Stimulated activated CD4-positive, alpha-beta T cell treated with anti-CD3 and anti-CD28 coated beads, Interleukin-4, amount 100 ng/mL, for 4 hours (primary cell): Measurements from ENCODE around the gene ABTB1.
"Not testable (repeated sequence)": the region's sequence is repeated elsewhere in the genome, so short reads cannot be mapped to it uniquely, and the experiment has no call there.

Experiments used
- DNase-seq, 2 experiments: peaks; one replicate each; pipeline ENCODE4 v3.0.0-alpha.2; 2020

The ABTB1 gene

GRCh38 chr3:127673191-127674100, 694 bp downstream of the ABTB1 start:
- peak; percentile 39 to 40 for DNase-seq

GRCh38 chr3:127674101-127674721, 1.5 kb downstream of the ABTB1 start:
- no peak for DNase-seq

DNA sequence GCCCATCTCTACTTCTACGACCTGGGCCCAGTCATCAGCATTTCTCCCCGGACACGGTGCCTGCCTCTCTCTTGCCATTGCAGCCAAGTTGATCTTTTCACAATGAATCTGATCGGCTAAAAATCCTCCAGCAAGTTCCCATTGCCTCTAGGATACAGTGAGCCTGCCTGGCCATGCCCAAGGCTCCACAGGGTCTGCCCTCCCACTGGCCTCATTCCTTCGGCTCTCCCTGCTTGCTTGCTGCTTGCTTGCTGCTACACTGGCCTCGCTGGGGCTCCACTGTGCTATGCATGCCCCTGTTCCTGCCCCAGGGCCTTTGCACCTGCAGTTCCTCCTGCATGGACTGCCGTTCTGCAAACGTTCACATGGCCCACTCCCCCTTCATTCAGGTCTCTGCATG, 2.0 kb downstream of the ABTB1 start:
- no peak for DNase-seq

GRCh38 chr3:127675651-127676391, 3.1 kb downstream of the ABTB1 start:
- no peak for DNase-seq

DNA sequence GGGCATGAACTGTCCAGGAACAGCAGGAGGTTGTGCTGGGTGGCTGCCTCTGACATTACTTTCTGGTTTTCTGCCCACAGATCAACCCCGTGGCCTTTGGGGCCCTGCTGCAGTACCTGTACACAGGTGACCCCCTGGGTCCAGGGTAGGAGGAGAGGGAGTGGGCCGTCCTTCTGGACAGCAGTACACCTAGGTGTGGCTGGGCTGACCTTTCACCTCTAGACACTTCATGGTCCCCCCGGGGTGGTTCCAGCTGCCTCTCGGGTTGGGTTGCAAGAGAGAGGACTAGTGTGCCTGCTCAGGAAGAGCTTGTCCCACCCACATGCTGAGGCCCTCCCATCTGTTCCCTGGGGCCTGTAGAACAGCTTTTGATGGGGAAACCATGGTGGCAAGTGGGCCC, 3.7 kb downstream of the ABTB1 start:
- no peak for DNase-seq

DNA sequence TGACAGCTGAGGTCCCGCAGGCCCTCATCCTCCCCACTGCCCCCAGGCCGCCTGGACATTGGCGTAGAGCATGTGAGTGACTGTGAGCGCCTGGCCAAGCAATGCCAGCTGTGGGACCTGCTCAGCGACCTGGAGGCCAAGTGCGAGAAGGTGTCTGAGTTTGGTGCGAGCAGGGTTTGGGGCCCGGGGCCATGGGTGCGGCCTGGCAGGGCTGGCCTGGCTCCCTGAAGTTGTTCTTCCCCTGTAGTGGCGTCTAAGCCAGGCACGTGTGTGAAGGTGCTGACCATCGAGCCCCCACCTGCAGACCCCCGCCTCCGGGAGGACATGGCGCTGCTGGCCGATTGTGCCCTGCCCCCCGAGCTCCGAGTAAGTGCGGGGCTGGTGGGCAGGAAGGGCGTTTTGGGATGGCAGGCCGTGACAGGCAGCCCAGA, 4.2 kb downstream of the ABTB1 start:
- no peak for DNase-seq

DNA sequence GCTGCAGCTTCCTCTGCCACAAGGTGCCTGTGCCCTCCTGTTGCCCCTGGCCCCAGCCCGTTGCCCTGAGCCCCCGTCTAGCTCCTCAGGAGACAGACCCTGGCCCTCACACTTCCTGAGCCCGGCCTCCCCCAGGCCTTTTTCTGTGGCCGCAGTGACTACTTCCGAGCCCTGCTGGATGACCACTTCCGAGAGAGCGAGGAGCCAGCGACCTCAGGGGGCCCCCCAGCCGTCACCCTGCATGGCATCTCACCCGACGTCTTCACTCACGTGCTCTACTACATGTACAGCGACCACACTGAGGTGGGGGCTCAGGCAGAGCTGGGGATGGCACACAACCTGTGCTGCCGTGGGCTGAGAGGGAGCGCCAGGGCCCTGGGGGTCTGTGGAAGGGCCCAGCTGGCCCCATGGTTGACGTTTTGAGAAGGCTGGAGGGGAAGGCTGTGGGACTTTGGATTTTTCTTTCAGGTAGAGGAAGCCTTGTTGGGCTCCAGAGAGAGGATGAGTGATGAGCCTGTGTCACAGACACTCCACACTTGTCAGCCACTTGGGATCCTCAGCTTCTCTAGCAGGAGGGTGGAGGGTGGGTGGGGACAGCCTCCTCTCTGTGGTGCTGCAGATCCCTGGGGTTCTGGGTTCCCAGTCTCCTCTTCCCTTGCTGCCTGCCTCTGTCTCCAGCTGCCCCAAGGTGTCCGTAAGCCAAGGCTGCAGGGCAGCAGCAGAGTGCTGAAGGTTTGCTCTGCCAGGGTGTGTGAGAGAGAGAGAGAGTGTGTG, 5.0 kb downstream of the ABTB1 start:
- no peak for DNase-seq

DNA sequence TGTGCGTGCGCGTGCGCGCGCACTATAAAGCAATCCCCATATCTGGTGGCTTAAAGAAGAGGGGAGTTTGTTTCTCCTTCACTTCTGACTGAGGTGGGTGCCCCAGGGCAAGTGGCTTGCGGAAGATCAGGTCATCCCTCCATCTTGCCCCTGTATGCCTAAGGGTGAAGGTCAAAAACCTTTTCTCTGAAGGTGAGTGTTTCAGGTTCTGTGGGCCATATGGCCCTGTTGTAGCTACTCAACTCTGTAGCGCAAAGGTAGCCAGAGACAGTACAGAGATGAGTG, 5.5 kb downstream of the ABTB1 start:
- no peak for DNase-seq

DNA sequence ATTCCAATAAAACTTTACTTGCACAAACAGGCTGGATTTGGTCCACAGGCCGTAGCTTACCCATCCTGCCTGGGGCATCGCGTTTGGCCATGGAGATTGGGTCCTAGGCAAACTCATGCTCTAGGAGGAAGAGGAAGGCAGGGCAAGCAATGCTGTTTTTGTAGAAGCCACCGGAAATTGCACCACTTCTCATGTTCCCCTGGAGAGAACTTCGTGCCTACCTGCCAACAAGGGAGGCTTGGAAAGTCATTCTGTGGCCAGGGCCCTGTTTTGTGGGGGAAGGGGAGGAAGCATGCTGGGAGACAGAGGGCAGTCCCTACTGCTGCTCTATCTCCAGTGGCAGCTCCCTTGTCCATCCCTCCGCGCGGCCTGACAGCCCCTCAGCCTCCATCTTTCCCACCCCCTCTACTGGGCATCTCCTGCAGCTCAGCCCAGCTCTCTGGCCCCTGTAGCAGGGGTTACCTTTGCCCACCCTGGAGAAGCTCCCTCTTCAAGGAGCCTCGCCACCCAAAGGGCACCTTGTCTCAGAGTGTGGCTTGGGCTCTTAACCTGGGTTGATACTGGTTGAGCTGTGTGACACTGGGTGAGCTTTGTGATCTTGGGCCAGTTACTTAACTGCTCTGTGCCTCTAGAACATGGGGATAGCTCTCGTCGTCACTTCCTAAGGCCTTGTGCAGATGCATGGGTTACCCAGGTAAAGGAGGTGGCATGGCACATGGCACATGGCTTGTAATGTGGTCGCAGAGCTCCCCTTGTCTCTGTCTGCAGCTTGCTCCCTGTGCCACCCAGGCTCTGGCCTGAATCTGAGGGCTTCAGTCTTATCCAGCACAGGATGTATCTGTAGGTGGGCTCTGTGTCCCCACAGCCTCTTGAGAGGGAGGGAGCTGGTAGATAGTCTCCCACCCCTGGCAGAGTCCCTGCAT, 6.1 kb downstream of the ABTB1 start:
- DNase-seq: no peak

GRCh38 chr3:127679534-127680145, 6.9 kb downstream of the ABTB1 start:
- DNase-seq: no peak

DNA sequence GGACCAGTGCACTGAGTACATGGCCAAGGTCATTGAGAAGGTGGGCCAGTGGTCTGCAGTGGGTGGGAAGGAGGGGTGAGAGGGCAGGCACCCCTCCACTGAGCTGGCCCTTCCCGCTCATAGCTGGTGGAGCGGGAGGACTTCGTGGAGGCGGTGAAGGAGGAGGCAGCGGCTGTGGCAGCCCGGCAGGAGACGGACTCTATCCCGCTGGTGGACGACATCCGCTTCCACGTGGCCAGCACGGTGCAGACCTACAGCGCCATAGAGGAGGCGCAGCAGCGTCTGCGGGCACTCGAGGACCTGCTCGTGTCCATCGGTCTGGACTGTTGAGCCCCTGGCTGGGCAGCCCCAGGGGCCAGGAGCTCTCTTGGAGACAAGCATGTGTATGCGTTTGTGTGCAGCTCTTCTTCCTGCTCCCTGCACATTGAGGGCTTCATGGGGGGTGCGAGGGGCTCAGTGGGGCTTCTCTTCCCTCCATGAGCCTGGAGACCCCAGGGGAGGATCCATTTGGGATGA, 7.5 kb downstream of the ABTB1 start:
- no peak for DNase-seq

DNA sequence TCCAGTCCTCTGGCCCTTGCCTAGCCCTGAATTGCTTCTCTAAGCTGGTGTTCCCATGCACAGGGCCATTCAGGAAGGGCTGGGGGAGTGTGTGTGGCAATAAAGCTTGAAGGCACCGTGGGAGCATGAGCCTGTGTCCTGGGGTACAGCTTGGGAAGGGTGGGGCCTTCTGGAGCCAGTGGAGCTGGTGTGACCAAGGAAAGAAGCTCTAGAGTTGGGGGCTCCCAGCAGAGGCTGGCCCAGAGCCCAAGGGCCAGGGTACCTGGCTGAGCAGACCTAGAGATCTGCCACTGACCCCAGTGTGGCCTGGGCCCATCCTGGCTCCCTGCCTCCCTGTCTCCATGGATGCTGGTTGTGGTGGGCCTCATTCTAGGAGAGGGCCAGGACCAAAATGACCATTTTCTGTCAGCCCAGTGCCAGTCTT, 8.1 kb downstream of the ABTB1 start:
- no peak for DNase-seq

- DNase-seq: not testable (repeated sequence)
Measured at GRCh38 chr3:127682175-127682554, 9.4 kb downstream of the ABTB1 start.

GRCh38 chr3:127682561-127682960, 9.8 kb downstream of the ABTB1 start:
- DNase-seq: no peak

- DNase-seq: no peak
Measured at GRCh38 chr3:127684871-127685707, 12.3 kb downstream of the ABTB1 start.

- DNase-seq: no peak
Measured at GRCh38 chr3:127685708-127686511, 13.2 kb downstream of the ABTB1 start.

DNA sequence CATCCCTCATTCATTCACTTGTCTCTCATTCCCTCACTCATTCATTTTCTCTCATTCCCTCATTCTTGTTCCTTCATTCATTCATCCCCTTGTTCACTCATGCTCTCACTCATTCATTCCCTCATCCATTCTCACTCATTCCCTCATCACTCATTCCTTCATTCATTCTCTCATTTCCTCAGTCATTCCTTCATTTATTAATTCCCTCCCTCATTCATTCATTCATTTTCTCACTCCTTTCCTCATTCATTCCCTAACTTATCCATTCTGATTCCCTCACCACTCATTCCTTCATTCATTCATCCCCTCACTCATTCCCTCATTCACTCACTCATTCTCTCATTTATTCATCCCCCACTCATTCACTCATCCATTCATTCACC, 13.8 kb downstream of the ABTB1 start:
- DNase-seq: no peak

GRCh38 chr3:127687228-127687737, 14.5 kb downstream of the ABTB1 start:
- no peak for DNase-seq

- DNase-seq: no peak
Measured at GRCh38 chr3:127688022-127688415, 15.3 kb downstream of the ABTB1 start.
